ENCODE data around the gene GDF2.

The GDF2 gene

GRCh38 chr10:47294057-47294456 is 28.2 kb upstream of the GDF2 start:
- DNase-seq: no peak

GRCh38 chr10:47294501-47294900 is 27.8 kb upstream of the GDF2 start:
- DNase-seq: no peak

GRCh38 chr10:47295411-47295810 is 26.8 kb upstream of the GDF2 start:
- DNase-seq: no peak

DNA sequence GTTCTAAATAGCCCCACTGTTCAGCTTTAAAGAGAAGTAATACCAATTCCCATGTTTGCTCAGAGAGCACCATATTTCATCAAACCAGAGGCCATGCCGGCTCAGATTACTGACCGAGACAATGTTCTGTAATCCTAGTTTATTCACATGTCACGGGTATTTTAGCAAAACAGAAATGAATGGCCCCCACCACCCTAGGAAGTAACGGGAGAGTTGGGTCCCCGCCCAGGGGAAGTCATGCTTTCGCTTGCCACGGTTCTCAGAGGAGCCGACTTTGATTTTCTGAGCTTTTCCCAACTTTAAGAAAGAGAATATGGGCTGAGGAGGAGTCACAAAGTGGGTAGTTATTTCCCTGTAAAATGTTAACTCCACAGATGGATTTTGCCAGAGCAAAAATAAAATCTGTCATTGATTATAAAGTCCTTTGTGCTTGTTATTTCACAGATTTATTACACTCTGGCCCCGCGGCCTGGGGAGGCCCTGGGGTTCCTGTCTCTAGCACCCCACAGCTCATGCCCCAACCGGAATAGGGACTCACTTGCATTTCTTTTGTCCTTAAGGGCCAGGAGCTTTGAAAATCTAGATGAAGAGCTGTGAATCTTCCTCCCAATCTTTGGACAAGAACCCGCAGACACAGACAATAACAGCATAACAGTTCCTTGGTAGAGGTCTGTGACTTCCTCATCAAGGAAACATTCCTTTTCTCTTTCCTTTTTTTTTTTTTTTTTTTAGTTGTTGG is 25.9 kb upstream of the GDF2 start:
- DNase-seq: no peak

- no peak for DNase-seq
Observed at GRCh38 chr10:47296941-47297340, 25.3 kb upstream of the GDF2 start.

GRCh38 chr10:47297866-47298540 is 24.3 kb upstream of the GDF2 start:
- DNase-seq: no peak

DNA sequence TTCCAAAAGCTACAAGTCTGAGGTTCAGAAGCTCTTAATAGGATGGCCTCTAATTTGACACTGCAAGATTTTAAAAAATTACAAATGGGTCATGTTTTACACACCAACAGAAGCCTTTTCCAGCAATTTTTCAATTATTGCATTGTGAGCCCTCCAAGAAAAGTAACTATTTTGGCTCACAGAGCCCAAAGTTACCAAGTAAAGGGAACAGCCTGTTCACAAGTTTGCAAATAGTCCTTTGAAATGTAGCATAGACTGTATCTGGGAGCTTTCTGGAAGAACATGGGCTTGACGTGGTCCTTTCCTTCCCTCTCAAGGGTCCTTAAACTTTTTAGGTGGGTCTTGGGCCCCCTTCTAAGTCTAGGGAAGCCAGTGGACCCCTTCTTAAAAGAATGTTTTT is 23.5 kb upstream of the GDF2 start:
- no peak for DNase-seq

- DNase-seq: no peak
Observed at GRCh38 chr10:47299611-47300428, 22.4 kb upstream of the GDF2 start, which contains the start of gene GDF10. GDF10 (plus strand) TSS chr10:47300197; CDS start chr10:47300652, 455 bp downstream.

DNA sequence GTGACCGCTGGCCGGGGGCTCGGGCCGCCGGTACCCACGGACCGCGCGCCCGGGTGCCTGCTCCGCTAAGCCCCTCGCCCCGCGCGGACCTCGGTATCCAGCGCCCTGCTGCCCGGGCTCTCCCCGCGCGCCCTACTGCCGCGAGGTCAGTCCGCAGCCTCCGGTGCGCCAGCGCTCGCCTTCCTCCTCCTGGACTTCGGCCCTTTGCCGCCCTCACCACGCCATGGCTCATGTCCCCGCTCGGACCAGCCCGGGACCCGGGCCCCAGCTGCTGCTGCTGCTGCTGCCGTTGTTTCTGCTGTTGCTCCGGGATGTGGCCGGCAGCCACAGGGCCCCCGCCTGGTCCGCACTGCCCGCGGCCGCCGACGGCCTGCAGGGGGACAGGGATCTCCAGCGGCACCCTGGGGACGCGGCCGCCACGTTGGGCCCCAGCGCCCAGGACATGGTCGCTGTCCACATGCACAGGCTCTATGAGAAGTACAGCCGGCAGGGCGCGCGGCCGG is 21.8 kb upstream of the GDF2 start:
- DNase-seq: no peak

DNA sequence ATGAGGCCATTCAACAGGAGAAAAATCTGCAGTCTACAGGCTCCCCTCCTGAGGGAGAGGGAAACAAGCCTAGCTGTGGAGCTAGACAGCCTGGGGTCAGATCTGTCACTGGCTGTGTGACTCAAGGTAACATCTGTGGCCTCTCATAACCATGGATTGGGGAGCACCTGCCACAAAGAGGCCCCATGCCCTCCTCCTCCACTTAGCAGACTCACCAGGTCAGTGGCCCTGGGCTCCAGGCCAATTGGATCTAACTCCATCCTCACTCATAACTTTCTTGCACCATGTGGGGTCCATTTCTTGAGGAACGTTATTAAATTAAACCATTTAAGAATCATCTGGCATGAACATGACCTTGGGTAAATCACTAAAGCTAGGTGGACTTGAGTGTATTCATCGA is 20.4 kb upstream of the GDF2 start:
- DNase-seq: no peak

DNA sequence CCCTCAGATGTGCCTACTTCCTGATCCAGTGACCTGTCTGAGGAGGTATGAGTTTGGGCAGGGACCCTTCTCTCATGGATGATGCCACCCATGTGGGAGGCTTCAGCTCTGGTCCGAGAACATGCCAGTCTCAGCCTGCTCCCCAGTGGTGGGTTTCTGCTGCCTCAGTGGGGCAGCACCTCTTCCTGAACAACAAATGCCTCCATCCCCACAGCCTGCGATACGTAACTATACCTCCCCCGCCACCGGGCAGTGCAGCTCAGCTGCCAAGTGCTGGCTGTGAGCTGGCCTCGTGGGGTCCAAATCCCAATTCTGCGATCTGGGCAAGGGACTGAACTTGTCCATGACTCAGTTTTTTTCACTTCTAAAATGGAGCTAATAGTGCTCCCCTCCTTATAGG is 19.1 kb upstream of the GDF2 start:
- DNase-seq: no peak

GRCh38 chr10:47303866-47304265 is 18.4 kb upstream of the GDF2 start:
- DNase-seq: no peak

DNA sequence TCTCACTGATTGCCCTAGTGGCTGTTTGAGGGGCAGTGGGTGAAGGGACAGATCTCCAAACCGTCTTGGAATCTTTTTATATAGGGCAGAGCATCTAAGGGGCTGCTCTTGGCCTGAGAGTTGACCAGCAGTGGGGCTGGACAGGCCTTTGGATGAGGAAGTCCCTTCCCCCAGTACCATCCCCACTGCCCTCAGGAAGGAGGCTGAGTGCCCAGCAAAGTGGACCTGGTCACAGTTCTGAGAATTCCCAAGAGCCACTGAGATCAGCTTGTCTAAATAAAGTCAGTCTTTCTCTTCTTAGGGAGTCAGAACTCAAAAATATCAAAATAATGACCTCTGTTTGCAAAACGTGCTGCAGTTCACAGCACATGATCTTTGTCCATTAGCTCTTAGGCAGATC is 16.7 kb upstream of the GDF2 start:
- DNase-seq: no peak

- no peak for DNase-seq
Observed at GRCh38 chr10:47306387-47307210, 15.7 kb upstream of the GDF2 start.

DNA sequence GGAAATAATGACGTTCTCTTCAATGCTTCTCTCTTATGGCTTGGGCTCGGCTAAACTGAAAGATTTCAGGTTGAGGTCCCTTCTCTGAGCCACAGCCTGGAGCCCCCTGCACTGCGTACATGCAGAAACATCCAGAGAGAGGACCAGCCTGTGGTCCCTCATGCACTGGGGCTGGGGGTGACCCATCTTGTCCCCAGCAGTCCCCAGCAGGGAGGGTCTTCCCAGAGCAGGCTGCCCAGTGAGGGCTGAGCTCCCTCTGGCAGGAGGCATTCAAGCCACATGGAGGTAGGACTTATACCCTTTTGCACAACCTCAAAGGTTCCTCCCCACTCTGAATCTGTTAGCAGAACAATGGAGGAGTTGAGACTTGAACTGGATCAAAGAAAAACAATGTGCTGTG is 14.9 kb upstream of the GDF2 start:
- DNase-seq: no peak

DNA sequence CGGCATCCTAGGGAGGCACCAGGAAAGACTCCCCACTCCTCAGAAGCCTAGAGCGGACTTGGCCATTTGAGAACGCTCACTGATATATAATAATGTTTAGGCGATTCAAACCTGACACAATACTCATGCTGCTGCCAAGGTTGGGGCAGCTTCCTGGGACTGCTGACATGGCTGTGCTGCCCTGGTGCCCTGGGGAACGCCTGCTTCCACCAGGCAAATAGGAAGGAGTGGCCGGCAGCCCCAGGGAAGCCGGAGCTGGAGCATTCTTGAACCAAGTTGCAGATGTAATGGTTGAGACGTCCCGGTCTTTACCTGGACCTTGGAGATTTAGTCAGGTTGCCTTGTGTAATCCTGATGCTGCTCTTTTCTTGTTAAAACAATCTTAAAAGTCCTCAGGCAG is 13.5 kb upstream of the GDF2 start:
- no peak for DNase-seq

DNA sequence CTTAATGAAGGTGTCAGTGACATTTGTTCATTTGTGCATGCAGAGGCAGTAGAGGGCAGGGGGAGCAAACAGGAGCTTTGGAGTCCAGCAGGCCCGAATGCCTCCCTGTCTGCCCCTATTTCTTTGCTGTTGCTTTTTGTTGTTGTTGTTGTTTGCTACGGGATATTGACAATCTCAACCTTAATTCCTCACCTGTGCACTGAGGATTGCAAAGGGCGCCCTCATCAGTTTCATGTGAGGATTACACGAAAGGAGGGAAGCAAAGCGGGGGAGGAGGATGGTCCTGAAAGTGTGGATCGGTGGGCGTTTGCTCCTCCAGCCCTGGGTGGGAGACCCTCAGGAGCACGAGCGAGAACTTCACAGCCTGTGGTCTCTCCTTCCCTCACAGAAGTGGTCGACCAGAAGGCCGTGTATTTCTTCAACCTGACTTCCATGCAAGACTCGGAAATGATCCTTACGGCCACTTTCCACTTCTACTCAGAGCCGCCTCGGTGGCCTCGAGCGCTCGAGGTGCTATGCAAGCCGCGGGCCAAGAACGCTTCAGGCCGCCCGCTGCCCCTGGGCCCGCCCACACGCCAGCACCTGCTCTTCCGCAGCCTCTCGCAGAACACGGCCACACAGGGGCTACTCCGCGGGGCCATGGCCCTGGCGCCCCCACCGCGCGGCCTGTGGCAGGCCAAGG is 12.7 kb upstream of the GDF2 start:
- DNase-seq: no peak

DNA sequence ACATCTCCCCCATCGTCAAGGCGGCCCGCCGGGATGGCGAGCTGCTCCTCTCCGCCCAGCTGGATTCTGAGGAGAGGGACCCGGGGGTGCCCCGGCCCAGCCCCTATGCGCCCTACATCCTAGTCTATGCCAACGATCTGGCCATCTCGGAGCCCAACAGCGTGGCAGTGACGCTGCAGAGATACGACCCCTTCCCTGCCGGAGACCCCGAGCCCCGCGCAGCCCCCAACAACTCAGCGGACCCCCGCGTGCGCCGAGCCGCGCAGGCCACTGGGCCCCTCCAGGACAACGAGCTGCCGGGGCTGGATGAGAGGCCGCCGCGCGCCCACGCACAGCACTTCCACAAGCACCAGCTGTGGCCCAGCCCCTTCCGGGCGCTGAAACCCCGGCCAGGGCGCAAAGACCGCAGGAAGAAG is 12.2 kb upstream of the GDF2 start:
- DNase-seq: no peak

DNA sequence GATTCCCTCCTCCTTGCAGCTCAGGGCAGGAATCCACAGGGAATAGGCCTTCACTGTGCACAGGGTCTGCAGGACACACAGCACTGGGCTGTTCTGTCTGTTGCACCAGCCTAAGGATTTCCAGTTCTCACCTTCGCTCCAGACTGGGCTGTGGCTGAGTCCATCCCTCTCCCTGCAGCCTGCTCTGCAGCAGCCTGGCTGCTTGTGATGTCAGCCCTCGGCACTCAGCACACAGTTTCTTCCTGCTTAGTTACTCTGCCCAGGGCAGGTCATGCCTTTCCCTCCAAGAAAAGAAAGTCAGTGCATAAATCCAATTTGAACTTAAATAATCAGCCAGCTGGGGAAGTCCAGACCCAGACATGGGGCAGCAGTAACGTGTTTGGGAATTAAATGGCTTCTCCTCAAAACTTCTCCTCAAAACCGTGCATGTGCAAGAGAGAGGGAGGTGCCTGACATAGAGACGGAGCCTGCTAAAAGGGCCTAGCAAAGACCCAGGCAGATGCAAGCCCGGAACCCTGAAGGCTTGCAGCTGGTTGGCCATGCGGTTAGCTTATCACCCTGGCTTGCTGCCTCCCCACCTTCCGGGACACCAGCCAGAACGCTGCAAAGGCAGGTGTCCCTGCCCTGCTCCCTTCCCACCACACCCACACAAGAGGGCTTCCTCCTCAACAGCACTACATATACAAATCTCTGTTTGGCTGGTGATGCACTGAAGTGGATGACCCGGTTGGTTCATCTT is 10.9 kb upstream of the GDF2 start:
- DNase-seq: no peak

- DNase-seq: no peak
Observed at GRCh38 chr10:47311932-47312662, 10.2 kb upstream of the GDF2 start.

- DNase-seq: no peak
Observed at GRCh38 chr10:47312663-47312995, 9.6 kb upstream of the GDF2 start.

Data from NCI-H524 treated with DMSO at 0.1 percent for 48 hours (cell line).